K562 (cell line): Measurements from ENCODE around the gene SPRED2. TPM values are rescaled to one million over a fixed set of nuclear protein-coding genes. Genes with fewer than 3 reads are reported as not detected.
A peak's percentile ranks its signal among the peaks of the same experiment; 100 is the strongest.

Experiments
- CHD1 ChIP-seq: fragments of 200-600 bp; sonication (generic); IDR thresholded peaks from one replicate; pipeline ENCODE4 v1.6.1; 2012; ENCODE audit warnings: mild to moderate bottlenecking, moderate library complexity, low read length, inconsistent platforms
- CREM ChIP-seq: IDR thresholded peaks from 2 replicates; pipeline ENCODE4 v1.6.1; 2014; ENCODE audit warnings: antibody characterized with exemption, low read depth
- CSDE1 ChIP-seq, 2 experiments: fragments of 450-650 bp; IDR thresholded peaks; 2 replicates each; pipeline ENCODE4 v1.6.1; 2016; ENCODE audit warnings: mild to moderate bottlenecking in 1 of 2
- FOS ChIP-seq: IDR thresholded peaks from 3 replicates; pipeline ENCODE4 v1.6.1; 2011; ENCODE audit not compliant: insufficient read length; ENCODE audit errors: extremely low read depth
- FOXK1 ChIP-seq: sonication (generic); formaldehyde crosslinking; IDR thresholded peaks from 2 replicates; pipeline ENCODE4 v1.8.0; 2022; ENCODE audit warnings: missing genetic modification reagents, mild to moderate bottlenecking, borderline replicate concordance
- HMGXB4 ChIP-seq: sonication (generic); formaldehyde crosslinking; IDR thresholded peaks from 2 replicates; pipeline ENCODE4 v1.8.1; 2023; ENCODE audit warnings: mild to moderate bottlenecking, missing genetic modification reagents
- KDM2B ChIP-seq: fragments of 250-450 bp; sonication (Bioruptor Pico); IDR thresholded peaks from 2 replicates; pipeline ENCODE4 v1.8.0; 2021; ENCODE audit warnings: mild to moderate bottlenecking, moderate library complexity
- MBD2 ChIP-seq: sonication (generic); IDR thresholded peaks from 2 replicates; pipeline ENCODE4 v1.6.1; 2016; ENCODE audit warnings: low read depth, borderline replicate concordance
- MCM2 ChIP-seq: fragments of 450-650 bp; IDR thresholded peaks from 2 replicates; pipeline ENCODE4 v1.6.1; 2017; ENCODE audit warnings: low read depth, mild to moderate bottlenecking
- NKRF ChIP-seq: fragments of 450-650 bp; IDR thresholded peaks from 2 replicates; pipeline ENCODE4 v1.6.1; 2016; ENCODE audit warnings: borderline replicate concordance
- PCBP2 ChIP-seq: fragments of 200-400 bp; formaldehyde crosslinking; IDR thresholded peaks from 2 replicates; pipeline ENCODE4 v1.6.1; 2018; ENCODE audit warnings: low read length, low read depth, mild to moderate bottlenecking, moderate library complexity; ENCODE audit not compliant: poor library complexity, severe bottlenecking
- PHTF2 ChIP-seq: fragments of 250-450 bp; sonication (Bioruptor Pico); IDR thresholded peaks from 2 replicates; pipeline ENCODE4 v1.5.0; 2021; ENCODE audit warnings: mild to moderate bottlenecking
- TAF1 ChIP-seq: IDR thresholded peaks from 2 replicates; pipeline ENCODE4 v1.6.1; 2011; ENCODE audit warnings: mild to moderate bottlenecking, low read length, moderate library complexity; ENCODE audit not compliant: insufficient read depth, control insufficient read depth, severe bottlenecking; ENCODE audit errors: extremely low read depth
- TFAM ChIP-seq: fragments of 250-450 bp; sonication (Bioruptor Pico); conservative IDR thresholded peaks from 2 replicates; pipeline ENCODE4 v1.5.0; 2021; ENCODE audit warnings: mild to moderate bottlenecking, moderate library complexity
- U2AF1 ChIP-seq: fragments of 200-400 bp; formaldehyde crosslinking; optimal IDR thresholded peaks from 2 replicates; pipeline ENCODE3; 2017; ENCODE audit warnings: mild to moderate bottlenecking, low read depth, low read length, moderate library complexity
- ZNF146 ChIP-seq: IDR thresholded peaks from one replicate; pipeline ENCODE4 v1.6.1; 2018; ENCODE audit warnings: missing compliant biosample characterization; ENCODE audit not compliant: unreplicated experiment
- ZNF511 ChIP-seq: sonication (generic); formaldehyde crosslinking; IDR thresholded peaks from 2 replicates; pipeline ENCODE4 v1.8.0; 2022; ENCODE audit warnings: mild to moderate bottlenecking, missing genetic modification reagents
- ZNF57 ChIP-seq: fragments of 450-650 bp; formaldehyde crosslinking; IDR thresholded peaks from 2 replicates; pipeline ENCODE4 v1.4.0; 2020; ENCODE audit warnings: mild to moderate bottlenecking, moderate library complexity
- ZNF586 ChIP-seq: fragments of 450-650 bp; formaldehyde crosslinking; conservative IDR thresholded peaks from 2 replicates; pipeline ENCODE4 v1.4.0; 2020; ENCODE audit warnings: mild to moderate bottlenecking, moderate library complexity
- polyA plus RNA-seq, 8 experiments: library from polyadenylated mRNA; depleted of rRNA in 4 of 8; stranded (reverse) in 5 of 8; unstranded in 3 of 8; fragments of >200 nt; fragmentation: Nextera tagmentation in 2 of 8; fragmentation: Illumina TruSeq in 1 of 8; extraction: Ambion mirVana in 2 of 8; extraction: Trizol in 1 of 8; gene quantifications; 2 replicates each; pipeline versions ENCODE4 v1.2.1 to v1.2.3, GENCODE V29; 2011 to 2014; ENCODE audit warnings: inconsistent platforms in 1 of 8, missing spikeins in 1 of 8
- total RNA-seq, 7 experiments: library from RNA; depleted of rRNA in 6 of 7; stranded (reverse); fragments of >200 nt in 6 of 7; fragmentation: Illumina TruSeq in 2 of 7; extraction: Trizol in 2 of 7; gene quantifications; 2 replicates each; pipeline versions ENCODE4 v1.2.1 to v1.2.3, GENCODE V29; 2011 to 2021; ENCODE audit warnings: low replicate concordance in 1 of 7
- TF ChIP-seq, protein P1 (sequence below), 2 experiments: fragments of 450-650 bp; IDR thresholded peaks; 2 replicates each; pipeline ENCODE4 v1.6.1; 2016
- TF ChIP-seq, protein P2 (sequence below): fragments of 250-450 bp; sonication (Bioruptor Pico); IDR thresholded peaks from 2 replicates; pipeline ENCODE4 v1.4.0; 2020

Gene SPRED2
- total and polyA plus RNA-seq, 9 of the 15 experiments (the other 6 are each of a cell fraction or from before 2014, with no cell fraction given), result 4.6 to 50.8 (median 14.1) TPM

DNA sequence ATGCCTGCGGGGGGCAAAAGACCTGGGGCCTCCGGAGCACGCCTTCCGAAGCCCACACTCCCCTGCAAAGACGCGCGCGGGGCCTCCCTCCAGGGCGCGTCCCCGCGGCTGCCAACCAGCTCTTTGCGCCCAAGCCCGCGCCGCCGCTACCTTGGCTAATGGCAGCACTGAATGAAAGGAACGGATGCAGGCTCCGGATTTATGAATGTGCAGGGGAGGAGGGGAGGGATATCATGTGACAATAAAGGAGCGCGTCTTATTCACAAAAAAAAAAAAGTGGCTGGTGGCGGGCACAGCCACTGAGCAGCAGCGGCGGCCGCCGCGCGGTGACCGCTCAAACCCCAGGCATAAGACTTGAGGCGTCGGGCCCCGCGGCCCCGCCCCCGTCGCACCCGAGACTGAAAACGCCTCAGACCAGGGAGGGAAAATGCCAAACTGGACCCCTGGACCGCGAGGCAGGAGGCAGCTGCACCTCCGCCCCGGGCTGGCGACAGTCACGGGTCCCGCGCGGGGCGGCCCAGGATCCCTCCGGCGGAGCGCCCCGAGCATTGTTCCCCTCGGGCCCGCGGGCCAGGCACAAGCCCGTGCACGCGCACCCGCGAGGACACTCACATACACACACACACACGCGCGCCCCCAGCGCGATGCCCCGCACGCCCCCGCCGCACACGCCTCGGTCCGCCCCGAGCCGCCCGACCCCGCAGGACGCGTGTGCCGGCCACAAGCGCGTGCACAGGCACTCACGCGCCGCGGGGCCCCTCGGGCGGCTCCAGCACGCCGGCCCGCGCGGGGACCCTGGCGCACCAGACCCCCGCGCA lies 1.6 kb downstream of the SPRED2 start (continued):
- no peak for TF ChIP-seq NKRF
- 0 out of 2 replicates have a peak, but pooled peaks have one; percentile 50 for TF ChIP-seq KDM2B (CRISPR knock-in tag)
- TF ChIP-seq, protein P1, sequence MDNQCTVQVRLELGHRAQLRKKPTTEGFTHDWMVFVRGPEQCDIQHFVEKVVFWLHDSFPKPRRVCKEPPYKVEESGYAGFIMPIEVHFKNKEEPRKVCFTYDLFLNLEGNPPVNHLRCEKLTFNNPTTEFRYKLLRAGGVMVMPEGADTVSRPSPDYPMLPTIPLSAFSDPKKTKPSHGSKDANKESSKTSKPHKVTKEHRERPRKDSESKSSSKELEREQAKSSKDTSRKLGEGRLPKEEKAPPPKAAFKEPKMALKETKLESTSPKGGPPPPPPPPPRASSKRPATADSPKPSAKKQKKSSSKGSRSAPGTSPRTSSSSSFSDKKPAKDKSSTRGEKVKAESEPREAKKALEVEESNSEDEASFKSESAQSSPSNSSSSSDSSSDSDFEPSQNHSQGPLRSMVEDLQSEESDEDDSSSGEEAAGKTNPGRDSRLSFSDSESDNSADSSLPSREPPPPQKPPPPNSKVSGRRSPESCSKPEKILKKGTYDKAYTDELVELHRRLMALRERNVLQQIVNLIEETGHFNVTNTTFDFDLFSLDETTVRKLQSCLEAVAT (IDR thresholded peaks at IDR 0.05), result peak in 1 of 2 experiments; percentile 18; a peak in 1 of 4 replicates
- TF ChIP-seq ZNF146 (CRISPR knock-in tag), result no peak
- TF ChIP-seq U2AF1, result peak; percentile 27
- no peak for TF ChIP-seq CSDE1 (IDR thresholded peaks at IDR 0.05)
- no peak for TF ChIP-seq CHD1
- TF ChIP-seq TFAM, result no peak
- no peak for TF ChIP-seq MCM2
- TF ChIP-seq FOS, result no peak
- TF ChIP-seq TAF1, result peak; percentile 27
- 0 out of 2 replicates have a peak, but pooled peaks have one; percentile 6 for TF ChIP-seq CREM
- no peak for TF ChIP-seq FOXK1 (CRISPR knock-in tag)
- TF ChIP-seq ZNF586 (CRISPR knock-in tag), result no peak
- TF ChIP-seq ZNF57 (CRISPR knock-in tag), result no peak
- no peak for TF ChIP-seq MBD2
- TF ChIP-seq PCBP2, result no peak
- TF ChIP-seq HMGXB4 (CRISPR knock-in tag), result no peak
- TF ChIP-seq, protein P2, sequence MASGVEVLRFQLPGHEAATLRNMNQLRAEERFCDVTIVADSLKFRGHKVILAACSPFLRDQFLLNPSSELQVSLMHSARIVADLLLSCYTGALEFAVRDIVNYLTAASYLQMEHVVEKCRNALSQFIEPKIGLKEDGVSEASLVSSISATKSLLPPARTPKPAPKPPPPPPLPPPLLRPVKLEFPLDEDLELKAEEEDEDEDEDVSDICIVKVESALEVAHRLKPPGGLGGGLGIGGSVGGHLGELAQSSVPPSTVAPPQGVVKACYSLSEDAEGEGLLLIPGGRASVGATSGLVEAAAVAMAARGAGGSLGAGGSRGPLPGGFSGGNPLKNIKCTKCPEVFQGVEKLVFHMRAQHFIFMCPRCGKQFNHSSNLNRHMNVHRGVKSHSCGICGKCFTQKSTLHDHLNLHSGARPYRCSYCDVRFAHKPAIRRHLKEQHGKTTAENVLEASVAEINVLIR, result no peak
- no peak for TF ChIP-seq ZNF511 (CRISPR knock-in tag)
- TF ChIP-seq PHTF2 (CRISPR knock-in tag), result no peak
